PC-3 (cell line): ENCODE data around the gene IL18BP.

ENCODE experiments used
- EZH2 ChIP-seq: fragments of 300-600 bp; sonication (generic); IDR thresholded peaks from one replicate; pipeline ENCODE4 v1.6.1; 2017; ENCODE audit warnings: antibody characterized with exemption, mild to moderate bottlenecking, low read length; ENCODE audit not compliant: unreplicated experiment
- EZH2phosphoT487 ChIP-seq: fragments of 300-600 bp; sonication (generic); IDR thresholded peaks from 2 replicates; pipeline ENCODE4 v1.6.1; 2018; ENCODE audit warnings: mild to moderate bottlenecking, antibody characterized with exemption, low read length, borderline replicate concordance
- TF ChIP-seq, protein P1 (sequence below): fragments of 300-600 bp; sonication (generic); conservative IDR thresholded peaks from 2 replicates; pipeline ENCODE4 v1.5.1; 2017; ENCODE audit warnings: antibody characterized with exemption, low read depth, mild to moderate bottlenecking, low read length

DNA sequence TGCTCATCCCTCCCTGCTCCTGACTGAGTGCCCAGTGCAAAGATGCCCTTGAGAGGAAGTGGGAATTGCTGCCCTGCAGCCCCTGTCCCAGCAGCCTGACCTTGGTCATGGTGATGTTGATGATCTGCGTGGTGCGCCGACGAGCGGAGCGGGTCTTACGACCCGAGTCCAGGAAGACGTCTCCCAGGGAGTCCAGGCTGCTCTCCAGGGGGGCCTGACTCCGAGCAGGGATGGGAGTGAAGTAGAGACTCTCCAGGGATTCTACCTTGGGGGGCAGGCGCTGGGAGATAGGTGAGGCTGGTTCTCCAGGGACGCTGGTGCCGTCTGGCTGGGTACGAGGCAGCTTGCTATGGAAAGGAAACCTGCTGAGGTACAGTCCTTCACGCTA is 8.4 kb downstream of the IL18BP start:
- TF ChIP-seq EZH2phosphoT487 (no peak), EZH2 (no peak)
- TF ChIP-seq, protein P1, sequence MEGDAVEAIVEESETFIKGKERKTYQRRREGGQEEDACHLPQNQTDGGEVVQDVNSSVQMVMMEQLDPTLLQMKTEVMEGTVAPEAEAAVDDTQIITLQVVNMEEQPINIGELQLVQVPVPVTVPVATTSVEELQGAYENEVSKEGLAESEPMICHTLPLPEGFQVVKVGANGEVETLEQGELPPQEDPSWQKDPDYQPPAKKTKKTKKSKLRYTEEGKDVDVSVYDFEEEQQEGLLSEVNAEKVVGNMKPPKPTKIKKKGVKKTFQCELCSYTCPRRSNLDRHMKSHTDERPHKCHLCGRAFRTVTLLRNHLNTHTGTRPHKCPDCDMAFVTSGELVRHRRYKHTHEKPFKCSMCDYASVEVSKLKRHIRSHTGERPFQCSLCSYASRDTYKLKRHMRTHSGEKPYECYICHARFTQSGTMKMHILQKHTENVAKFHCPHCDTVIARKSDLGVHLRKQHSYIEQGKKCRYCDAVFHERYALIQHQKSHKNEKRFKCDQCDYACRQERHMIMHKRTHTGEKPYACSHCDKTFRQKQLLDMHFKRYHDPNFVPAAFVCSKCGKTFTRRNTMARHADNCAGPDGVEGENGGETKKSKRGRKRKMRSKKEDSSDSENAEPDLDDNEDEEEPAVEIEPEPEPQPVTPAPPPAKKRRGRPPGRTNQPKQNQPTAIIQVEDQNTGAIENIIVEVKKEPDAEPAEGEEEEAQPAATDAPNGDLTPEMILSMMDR = no peak
